HepG2 (cell line): ENCODE results near the gene CHMP5. TPM values are rescaled to one million over a fixed set of nuclear protein-coding genes. Genes with fewer than 3 reads are reported as not detected.

Source experiments
- ATAC-seq: fragments of 200-7000 bp; cut with Tn5 transposase; 3 replicates; pipeline ENCODE4 v1.9.1; 2020; ENCODE audit warnings: mild to moderate bottlenecking, moderate library complexity
- BruUV-seq: library from RNA; stranded (reverse); fragments of 400-500 nt; replicated peaks from 2 replicates; lab custom pipeline; 2021; lab: Mats Ljungman, UMichigan
- CTCF ChIA-PET: fragments of 300-600 bp; formaldehyde crosslinking; extraction: SDS; loops from one replicate; lab custom pipeline; 2021; ENCODE audit warnings: low total read pairs, inconsistent platforms, low intra/inter-chr PET ratio; lab: Yijun Ruan, JAX
- POLR2A ChIA-PET: fragments of 350-600 bp; sonication (Branson Sonifier 250); formaldehyde crosslinking; loops from one replicate; lab custom pipeline; 2020; ENCODE audit warnings: antibody characterized with exemption, inconsistent platforms; lab: Yijun Ruan, JAX
- DNase-seq: peaks from one replicate; pipeline ENCODE4 v3.0.0-alpha.2; 2015; ENCODE audit warnings: low spot score
- FAIRE-seq: peaks from 3 replicates; lab custom pipeline; 2011; peaks lifted over from hg19 to GRCh38; lab: Jason Lieb, UNC
- H2AFZ ChIP-seq: one replicate; pipeline ENCODE4 v1.6.1; 2011; ENCODE audit warnings: low read length, inconsistent platforms
- H3K27ac ChIP-seq: fragments of 300-600 bp; 3 replicates; pipeline ENCODE4 v1.8.0; 2011; ENCODE audit warnings: mixed run types, mild to moderate bottlenecking, mixed read lengths, low read length, inconsistent platforms; ENCODE audit not compliant: insufficient read depth; ENCODE audit errors: extremely low read length
- H3K27me3 ChIP-seq, 2 experiments: fragments of 200-600 bp in 1 of 2; 2 replicates in 1 of 2; 3 replicates in 1 of 2; pipeline versions ENCODE4 v1.6.0 to v1.8.0; 2011; ENCODE audit warnings: low read length in 2 of 2, mild to moderate bottlenecking in 2 of 2, moderate library complexity in 2 of 2, inconsistent platforms in 1 of 2; ENCODE audit not compliant: insufficient read depth in 2 of 2, control insufficient read depth in 1 of 2
- H3K36me3 ChIP-seq, 2 experiments: fragments of 200-600 bp in 1 of 2; replicated peaks in 1 of 2; 2 replicates in 1 of 2; 3 replicates in 1 of 2; pipeline versions ENCODE4 v1.5.1 to v1.8.0; 2011; ENCODE audit warnings: low read length in 2 of 2, inconsistent platforms in 1 of 2; ENCODE audit not compliant: insufficient read depth in 2 of 2, control insufficient read depth in 1 of 2
- H3K4me1 ChIP-seq: 2 replicates; pipeline ENCODE4 v1.5.1; 2012; ENCODE audit warnings: low read length, inconsistent platforms; ENCODE audit not compliant: insufficient read depth
- H3K4me2 ChIP-seq: 2 replicates; pipeline ENCODE4 v1.6.0; 2011; ENCODE audit warnings: low read depth, low read length, inconsistent platforms
- H3K4me3 ChIP-seq, 3 experiments: fragments of 200-600 bp in 1 of 3; sonication (generic), shearing (Covaris generic) in 1 of 3; replicated peaks in 1 of 3; 2 replicates each; pipeline ENCODE4 v1.5.1; 2011 to 2016; ENCODE audit warnings: low read length in 3 of 3, inconsistent platforms in 2 of 3, low read depth in 2 of 3, mild to moderate bottlenecking in 2 of 3, control low read depth in 1 of 3, mixed read lengths in 1 of 3; ENCODE audit not compliant: insufficient read depth in 1 of 3
- H3K79me2 ChIP-seq: one replicate; pipeline ENCODE4 v1.6.1; 2011; ENCODE audit warnings: low read length, inconsistent platforms; ENCODE audit not compliant: insufficient read depth
- H3K9ac ChIP-seq: 2 replicates; pipeline ENCODE4 v1.6.0; 2011; ENCODE audit warnings: mild to moderate bottlenecking, low read depth, low read length, inconsistent platforms; ENCODE audit not compliant: insufficient read depth
- H3K9me3 ChIP-seq: 2 replicates; pipeline ENCODE4 v1.5.1; 2012; ENCODE audit warnings: mild to moderate bottlenecking, low read length
- H4K20me1 ChIP-seq: 2 replicates; pipeline ENCODE4 v1.6.0; 2011; ENCODE audit warnings: inconsistent platforms, mild to moderate bottlenecking, low read length, moderate library complexity; ENCODE audit not compliant: insufficient read depth
- ETV5 ChIP-seq: IDR thresholded peaks from 2 replicates; pipeline ENCODE4 v1.6.1; 2018; ENCODE audit warnings: missing biosample characterization, missing genetic modification reagents, inconsistent platforms, borderline replicate concordance
- GATA4 ChIP-seq: sonication (generic); IDR thresholded peaks from 2 replicates; pipeline ENCODE4 v1.6.1; 2016; ENCODE audit warnings: antibody characterized with exemption, low read depth, borderline replicate concordance
- PHF20 ChIP-seq: sonication (generic); formaldehyde crosslinking; IDR thresholded peaks from 2 replicates; pipeline ENCODE4 v1.5.0; 2020; ENCODE audit warnings: mild to moderate bottlenecking, missing genetic modification reagents
- PREB ChIP-seq: sonication (generic); formaldehyde crosslinking; IDR thresholded peaks from 2 replicates; pipeline ENCODE4 v1.4.0; 2020; ENCODE audit warnings: missing genetic modification reagents
- SMARCE1 ChIP-seq: fragments of 450-650 bp; IDR thresholded peaks from 2 replicates; pipeline ENCODE4 v1.6.1; 2017; ENCODE audit warnings: borderline replicate concordance
- TEAD2 ChIP-seq: sonication (generic); formaldehyde crosslinking; IDR thresholded peaks from 2 replicates; pipeline ENCODE4 v1.9.0; 2021; ENCODE audit warnings: missing genetic modification reagents
- ZNF263 ChIP-seq: sonication (generic); formaldehyde crosslinking; IDR thresholded peaks from 2 replicates; pipeline ENCODE4 v1.4.0; 2020; ENCODE audit warnings: missing genetic modification reagents
- ZNF333 ChIP-seq: sonication (generic); formaldehyde crosslinking; IDR thresholded peaks from 2 replicates; pipeline ENCODE4 v1.4.0; 2020; ENCODE audit warnings: mild to moderate bottlenecking, missing genetic modification reagents, borderline replicate concordance
- ZNF432 ChIP-seq: sonication (generic); formaldehyde crosslinking; IDR thresholded peaks from 2 replicates; pipeline ENCODE4 v1.5.0; 2020; ENCODE audit warnings: missing genetic modification reagents, mild to moderate bottlenecking, borderline replicate concordance
- ZNF567 ChIP-seq: sonication (generic); formaldehyde crosslinking; IDR thresholded peaks from 2 replicates; pipeline ENCODE4 v1.8.1; 2023; ENCODE audit warnings: mild to moderate bottlenecking, missing genetic modification reagents, borderline replicate concordance
- ZNF720 ChIP-seq: sonication (generic); formaldehyde crosslinking; IDR thresholded peaks from 2 replicates; pipeline ENCODE4 v1.4.0; 2020; ENCODE audit warnings: missing genetic modification reagents
- WGBS: methylation state at CpG from one replicate; pipeline ENCODE4 v1.1.6; 2017; ENCODE audit warnings: low lambda C conversion rate; 5-methylcytosine and 5-hydroxymethylcytosine counted together
- in situ Hi-C: cut with HindIII; loops from 2 replicates; pipeline ENCODE4 v1.10.0; 2017; ENCODE audit warnings: low pct_unique_long_range_greater_than_20kb; ENCODE audit not compliant: extremely low pct_ligation_motif_present
- intact Hi-C: fragments of 100-400 bp; cut with micrococcal nuclease; formaldehyde crosslinking; loops from one replicate; pipeline ENCODE4 v1.10.0; 2022; ENCODE audit not compliant: unreplicated experiment
- polyA plus RNA-seq, 8 experiments: library from polyadenylated mRNA; depleted of rRNA in 3 of 8; stranded (reverse) in 7 of 8; unstranded in 1 of 8; fragments of >200 nt; fragmentation: Illumina TruSeq in 4 of 8; extraction: Trizol in 4 of 8; gene quantifications; 2 replicates each; pipeline versions ENCODE4 v1.2.1 to v1.2.3, GENCODE V29; 2011 to 2016; ENCODE audit warnings: low read depth in 4 of 8, missing spikeins in 1 of 8, mixed read lengths in 1 of 8; ENCODE audit not compliant: insufficient read depth in 1 of 8
- total RNA-seq, 5 experiments: library from RNA; depleted of rRNA; stranded (reverse); fragments of >200 nt; fragmentation: Illumina TruSeq; extraction: Trizol; gene quantifications; 2 replicates each; pipeline ENCODE4 v1.2.3, GENCODE V29; 2016; ENCODE audit warnings: low read depth in 1 of 5

CHMP5 gene
- total and polyA plus RNA-seq, 2 of the 13 experiments (the other 11 are each of a cell fraction or from before 2014, with no cell fraction given): 46.0 to 57.3 TPM

- TF ChIP-seq GATA4 (peak; percentile 95), SMARCE1 (no peak), ZNF263 (CRISPR knock-in tag) (0 out of 2 replicates have a peak, but pooled peaks have one; percentile 13), PHF20 (CRISPR knock-in tag) (no peak), ZNF720 (CRISPR knock-in tag) (no peak), ZNF432 (CRISPR knock-in tag) (no peak), ETV5 (CRISPR knock-in tag) (peak; percentile 69; the same call in 1 of the 2 replicates)
Observed at GRCh38 chr9:33239921-33240320, 24.9 kb upstream of the CHMP5 start, which contains the start of gene SPINK4 (continued).

DNA sequence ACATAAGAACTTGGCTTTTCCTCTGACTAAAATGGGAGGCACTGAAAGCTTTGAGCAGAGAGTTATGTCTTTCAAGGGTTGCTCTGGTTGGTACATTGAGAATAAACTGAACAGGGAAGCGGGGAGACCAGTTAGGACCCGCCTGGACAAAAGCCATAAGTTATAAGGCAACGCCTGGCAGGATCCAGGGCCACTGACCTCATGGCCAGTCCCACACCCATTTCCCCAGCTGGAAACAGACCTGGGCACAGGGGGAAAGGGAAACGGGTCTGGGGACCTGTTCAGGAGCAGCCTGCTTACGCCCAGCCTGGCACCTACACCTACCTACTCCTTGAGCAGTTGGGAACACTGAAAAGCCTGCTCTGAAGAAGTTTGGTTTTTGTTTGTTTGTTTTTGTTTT is 23.6 kb upstream of the CHMP5 start:
- DNase-seq: no peak
- peaks cover 44% of the 10 kb centered on the region for H3K4me1 ChIP-seq
- H3K27me3 ChIP-seq: 0 out of 5 replicates have a peak, but pooled peaks cover 0 to 2% of the 10 kb centered on the region in 2 experiments
- no peak overlapping the region for H3K9ac ChIP-seq
- in situ Hi-C loops (no loop called here), intact Hi-C loops (no loop called here)
- H3K27ac ChIP-seq: no peak overlapping the region
- ATAC-seq: no peak
- ChIA-PET POLR2A (no interaction called here), CTCF (no interaction called here)
- no peak overlapping the region for H2AFZ ChIP-seq
- no peaks in the 10 kb centered on the region for H4K20me1 ChIP-seq
- no peaks in the 10 kb centered on the region for H3K9me3 ChIP-seq
- no peak for FAIRE-seq
- WGBS: 68% methylated on average over 4 of the region's 5 CpGs
- H3K36me3 ChIP-seq: no peaks in the 10 kb centered on the region
- H3K4me2 ChIP-seq: no peak overlapping the region
- no peaks in the 10 kb centered on the region for H3K79me2 ChIP-seq
- TF ChIP-seq ZNF333 (CRISPR knock-in tag): no peak
- no peak for TF ChIP-seq ZNF567 (CRISPR knock-in tag)
- no peak for TF ChIP-seq PREB (CRISPR knock-in tag)
- TF ChIP-seq TEAD2 (CRISPR knock-in tag): no peak
- BruUV-seq: no TSS peak
- H3K4me3 ChIP-seq: no peak overlapping the region
